ENCODE data around the gene ALK. TPM values are rescaled to one million over a fixed set of nuclear protein-coding genes. Genes with fewer than 3 reads are reported as not detected.

Gene ALK
- polyA plus RNA-seq, 1 of the 3 experiments (the other 2 are of a cell fraction): 0.30 TPM

- CTCF ChIA-PET: interaction anchor here (0.8 to 5.7 kb wide), 9 partner anchors 11 to 570 kb away, joined by 3 to 33 read pairs (median 3); no protein-coding TSS in a partner anchor
- TF ChIP-seq YY1 (IDR thresholded peaks at IDR 0.05; ENCODE audit: low read depth) (no peak), EZH2phosphoT487 (IDR thresholded peaks at IDR 0.05; ENCODE audit: borderline replicate concordance, low read depth) (no peak), FOXJ3 (CRISPR knock-in tag; IDR thresholded peaks at IDR 0.05) (no peak), MEF2A (IDR thresholded peaks at IDR 0.05; ENCODE audit: borderline replicate concordance, low read depth) (no peak), POLR2AphosphoS5 (IDR thresholded peaks at IDR 0.05; ENCODE audit: low read depth, low read length) (no peak), ZBTB33 (IDR thresholded peaks at IDR 0.05; ENCODE audit: borderline replicate concordance, low read depth) (no peak), MXI1 (IDR thresholded peaks at IDR 0.05; ENCODE audit: low read depth, low read length) (no peak), JUND (IDR thresholded peaks at IDR 0.05) (no peak), RCOR1 (IDR thresholded peaks at IDR 0.05; ENCODE audit: low read length) (no peak), NFIC (IDR thresholded peaks at IDR 0.05; ENCODE audit: borderline replicate concordance) (no peak)
- no peak overlapping the region for H3K9ac ChIP-seq
- H3K9me2 ChIP-seq: no peaks in the 10 kb centered on the region
- no peaks in the 10 kb centered on the region for H3K9me3 ChIP-seq
- no peaks in the 10 kb centered on the region for H3F3A ChIP-seq (replicated peaks; ENCODE audit: insufficient read depth)
- H3K4me3 ChIP-seq (ENCODE audit: low read depth in 2 of 2, low read length in 1 of 2): no peak overlapping the region
- H4K20me1 ChIP-seq (ENCODE audit: insufficient read depth): no peaks in the 10 kb centered on the region
- 34% methylated on average over 5 of the region's 5 CpGs for WGBS (ENCODE audit: low lambda C conversion rate)
- H3K36me3 ChIP-seq (replicated peaks in 1 of 2; ENCODE audit: control insufficient read depth in 1 of 2, insufficient read depth in 2 of 2, low read length in 1 of 2): peaks cover 0 to 3% of the 10 kb centered on the region in 2 experiments
- H3K27me3 ChIP-seq (ENCODE audit: insufficient read depth): no peaks in the 10 kb centered on the region
- peaks cover 9 to 65% of the 10 kb centered on the region in 2 experiments; a peak in 2 of 4 replicates for H3K4me1 ChIP-seq (ENCODE audit: control insufficient read depth in 1 of 2, insufficient read depth in 2 of 2, low read depth in 1 of 2, low read length in 1 of 2)
- no peaks in the 10 kb centered on the region for H3K79me2 ChIP-seq (ENCODE audit: insufficient read depth)
- H2AFZ ChIP-seq (ENCODE audit: low read depth): no peak overlapping the region
- no peak overlapping the region for H3K4me2 ChIP-seq
- no peak for DNase-seq
- peak overlapping the region in 1 of 2 experiments; percentile 100; a peak in 2 of 4 replicates for H3K27ac ChIP-seq (ENCODE audit: low read depth in 2 of 2, low read length in 1 of 2)
- POLR2A ChIA-PET: no interaction called here
Measured at GRCh38 chr2:29520001-29520400, 401.4 kb downstream of the ALK start.

DNA sequence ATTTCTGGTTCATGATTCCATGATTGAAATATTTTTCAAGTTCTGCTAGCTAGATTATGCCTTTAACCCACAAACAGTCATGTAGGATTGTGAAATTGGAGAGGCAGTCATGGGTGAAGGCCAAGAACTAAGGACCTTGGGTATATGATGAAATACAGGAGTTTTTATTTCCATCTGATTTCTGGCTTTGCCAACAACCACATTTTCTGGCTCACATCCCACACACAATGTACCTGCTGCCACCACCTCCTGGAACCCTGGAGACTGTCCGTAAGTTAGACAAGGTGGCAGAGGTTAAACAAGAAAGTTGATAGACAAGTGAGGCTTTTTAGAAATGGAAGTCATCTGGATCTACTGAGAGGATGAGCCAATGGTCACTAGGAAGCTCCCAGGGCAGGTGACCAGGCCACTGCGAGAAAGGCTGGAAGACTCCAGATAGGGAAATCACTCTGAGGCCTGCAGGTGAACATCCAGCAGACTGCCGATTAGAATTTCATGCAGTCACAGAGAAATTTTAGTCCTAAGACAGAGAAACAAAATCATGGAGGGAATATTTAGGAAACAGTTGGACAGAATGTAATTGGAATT lies 402.0 kb downstream of the ALK start:
- ChIA-PET POLR2A (interaction anchor here (3.0 kb wide), 1 partner anchor 131 kb away, joined by 22 read pairs; no protein-coding TSS in a partner anchor), CTCF (interaction anchor here (0.7 to 5.7 kb wide), 7 partner anchors 45 to 953 kb away, joined by 3 to 33 read pairs (median 3); no protein-coding TSS in a partner anchor)
- no peaks in the 10 kb centered on the region for H3K27me3 ChIP-seq (ENCODE audit: insufficient read depth)
- H3K9me3 ChIP-seq: no peaks in the 10 kb centered on the region
- peaks cover 0 to 3% of the 10 kb centered on the region in 2 experiments for H3K36me3 ChIP-seq (replicated peaks in 1 of 2; ENCODE audit: control insufficient read depth in 1 of 2, insufficient read depth in 2 of 2, low read length in 1 of 2)
- 66% methylated on average over 3 of the region's 3 CpGs for WGBS (ENCODE audit: low lambda C conversion rate)
- H4K20me1 ChIP-seq (ENCODE audit: insufficient read depth): no peaks in the 10 kb centered on the region
- H3K4me2 ChIP-seq: no peak overlapping the region
- DNase-seq: no peak
- no peaks in the 10 kb centered on the region for H3K79me2 ChIP-seq (ENCODE audit: insufficient read depth)
- H3K27ac ChIP-seq (ENCODE audit: low read depth in 2 of 2, low read length in 1 of 2): peak overlapping the region in 1 of 2 experiments; percentile 100; a peak in 2 of 4 replicates
- TF ChIP-seq RCOR1 (IDR thresholded peaks at IDR 0.05; ENCODE audit: low read length) (no peak), GATA2 (CRISPR knock-in tag; IDR thresholded peaks at IDR 0.05) (no peak)
- no peak overlapping the region for H3K9ac ChIP-seq
- no peak overlapping the region for H2AFZ ChIP-seq (ENCODE audit: low read depth)
- H3F3A ChIP-seq (replicated peaks; ENCODE audit: insufficient read depth): no peaks in the 10 kb centered on the region
- no peaks in the 10 kb centered on the region for H3K9me2 ChIP-seq
- H3K4me3 ChIP-seq (ENCODE audit: low read depth in 2 of 2, low read length in 1 of 2): no peak overlapping the region
- H3K4me1 ChIP-seq (ENCODE audit: control insufficient read depth in 1 of 2, insufficient read depth in 2 of 2, low read depth in 1 of 2, low read length in 1 of 2): peaks cover 9 to 69% of the 10 kb centered on the region in 2 experiments; a peak in 2 of 4 replicates
